Pancreas (tissue), 10 donors: Measurements from ENCODE around the gene B4GALT1. TPM values are rescaled to one million over a fixed set of nuclear protein-coding genes. Genes with fewer than 3 reads are reported as not detected.
A peak's percentile ranks its signal among the peaks of the same experiment; 100 is the strongest.

Experiments
- ATAC-seq, 4 donors: fragments of 200-7000 bp; cut with Tn5 transposase; one replicate each; pipeline versions ENCODE4 v1.8.0 to v1.9.1; 2020; ENCODE audit warnings: mild to moderate bottlenecking in 4 of 4, moderate library complexity in 4 of 4
- DNase-seq, 6 donors: peaks; one replicate each; pipeline ENCODE4 v3.0.0-alpha.2; 2020
- FAIRE-seq: peaks from 2 replicates; lab custom pipeline; 2012; peaks lifted over from hg19 to GRCh38; lab: Jason Lieb, UNC
- H3K27ac ChIP-seq, 4 donors: fragments of 200-600 bp; sonication (generic); 1 replicate in 3 of 4; 2 replicates in 1 of 4; pipeline versions ENCODE4 v1.5.0 to v1.8.0; 2020
- H3K27me3 ChIP-seq, 4 donors: fragments of 200-600 bp; one replicate each; pipeline ENCODE4 v1.8.0; 2021
- H3K36me3 ChIP-seq, 3 donors: fragments of 200-600 bp; sonication (generic) in 1 of 3; one replicate each; pipeline versions ENCODE4 v1.5.0 to v1.8.0; 2020 to 2021
- H3K4me1 ChIP-seq, 3 donors: fragments of 200-600 bp; one replicate each; pipeline ENCODE4 v1.8.0; 2021
- H3K4me3 ChIP-seq, 4 donors: fragments of 200-600 bp; sonication (generic) in 2 of 4; one replicate each; pipeline versions ENCODE4 v1.5.0 to v1.8.0; 2020 to 2021
- H3K9me3 ChIP-seq, 4 donors: fragments of 200-600 bp; one replicate each; pipeline ENCODE4 v1.8.0; 2021
- WGBS, 2 donors: extraction: QIAGEN DNeasy Blood & Tissue Kit; methylation state at CpG; one replicate each; pipeline ENCODE4 v1.1.7; 2013; 5-methylcytosine and 5-hydroxymethylcytosine counted together
- intact Hi-C, 3 donors: fragments of 100-400 bp; cut with DNase I; formaldehyde crosslinking; loops; one replicate each; pipeline versions ENCODE4 v1.11.1 to v1.14.2; 2022
- polyA plus RNA-seq, 2 donors: library from polyadenylated mRNA; stranded (reverse); fragments of 200-250 nt; gene quantifications; one replicate each; pipeline ENCODE4 v1.2.3, GENCODE V29; 2013
- total RNA-seq, 6 donors: library from RNA; stranded (reverse); fragmentation: NEBNext Ultra II Directional in 4 of 6; extraction: Animal tissue kit (Norgen Biotek cat#: 25700) in 4 of 6; gene quantifications; one replicate each; pipeline versions ENCODE4 v1.2.1 to v1.2.4, GENCODE V29; 2021 to 2023
- TF ChIP-seq, protein P1 (sequence below), 4 donors: fragments of 200-600 bp; sonication (generic) in 3 of 4; IDR thresholded peaks; one replicate each; pipeline versions ENCODE4 v1.5.0 to v1.8.0; 2021; ENCODE audit warnings: antibody characterized with exemption in 4 of 4
- donor health status: healthy with polysubstance abuse.
- donor health status: DM: no; HTN: no; CAD: no; lungs with moderate emphysema.
- donor health status: DM: no; HTN: no; CAD: no.
- donor health status: control.
- donor health status: control.
- donor health status: Bipolar disorder and iron deficiency.
- donor health status: DM: yes; HTN: yes; CAD: no.
- donor health status: DM: no; HTN: no; CAD: no.
- donor health status: DM: no; HTN: no; CAD: no.
- donor health status: DM: yes; HTN: yes; CAD: no.

Gene B4GALT1
- total and polyA plus RNA-seq, 8 donors, result 9.7 to 54.2 (median 24.4) TPM

DNA sequence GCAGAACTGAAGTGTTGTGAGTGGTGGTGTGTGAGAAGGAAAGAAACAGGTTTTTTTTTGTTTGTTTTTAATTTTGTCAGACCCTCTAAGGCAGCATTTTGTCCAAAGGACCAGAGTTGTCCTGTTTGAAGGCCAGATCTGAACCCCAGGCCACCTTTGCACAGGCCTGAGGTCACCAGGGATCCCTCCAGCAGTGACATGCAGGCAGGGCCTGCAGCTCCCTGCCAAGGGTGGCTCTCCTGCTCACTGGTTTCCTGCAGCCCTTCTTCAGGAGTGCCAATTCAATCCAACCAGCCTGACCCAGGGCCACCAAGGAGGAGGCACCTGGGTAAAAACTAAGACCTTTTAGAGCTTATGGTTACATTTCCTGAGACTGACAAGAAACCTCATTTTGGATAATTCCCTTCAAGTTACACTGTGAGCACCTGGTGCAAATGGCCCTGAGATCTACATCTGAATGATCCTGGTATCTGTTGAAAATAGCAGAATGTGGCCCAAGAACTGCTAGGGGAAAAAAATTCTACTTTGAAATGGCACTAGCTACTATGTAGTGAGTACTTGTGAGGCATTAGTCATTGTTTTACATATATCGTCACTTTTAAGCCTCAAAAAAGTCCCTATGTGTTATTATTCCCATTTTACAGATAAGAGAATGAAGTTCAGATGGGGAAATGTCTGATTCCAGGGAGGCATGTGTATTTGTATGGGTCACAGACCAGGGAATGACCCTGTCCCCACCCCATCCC, 57.1 kb downstream of the B4GALT1 start:
- intact Hi-C loops, result no loop called here
- Histone ChIP-seq H3K4me3 (no peak overlapping the region), H3K27me3 (no peaks in the 10 kb centered on the region), H3K36me3 (peaks cover 0 to 37% (median 2%) of the 10 kb centered on the region in 3 donors), H3K9me3 (no peaks in the 10 kb centered on the region), H3K27ac (no peak overlapping the region), H3K4me1 (peaks cover 0 to 9% (median 0%) of the 10 kb centered on the region in 3 donors)
- ATAC-seq (no peak), DNase-seq (no peak), FAIRE-seq (no peak)
- TF ChIP-seq, protein P1, sequence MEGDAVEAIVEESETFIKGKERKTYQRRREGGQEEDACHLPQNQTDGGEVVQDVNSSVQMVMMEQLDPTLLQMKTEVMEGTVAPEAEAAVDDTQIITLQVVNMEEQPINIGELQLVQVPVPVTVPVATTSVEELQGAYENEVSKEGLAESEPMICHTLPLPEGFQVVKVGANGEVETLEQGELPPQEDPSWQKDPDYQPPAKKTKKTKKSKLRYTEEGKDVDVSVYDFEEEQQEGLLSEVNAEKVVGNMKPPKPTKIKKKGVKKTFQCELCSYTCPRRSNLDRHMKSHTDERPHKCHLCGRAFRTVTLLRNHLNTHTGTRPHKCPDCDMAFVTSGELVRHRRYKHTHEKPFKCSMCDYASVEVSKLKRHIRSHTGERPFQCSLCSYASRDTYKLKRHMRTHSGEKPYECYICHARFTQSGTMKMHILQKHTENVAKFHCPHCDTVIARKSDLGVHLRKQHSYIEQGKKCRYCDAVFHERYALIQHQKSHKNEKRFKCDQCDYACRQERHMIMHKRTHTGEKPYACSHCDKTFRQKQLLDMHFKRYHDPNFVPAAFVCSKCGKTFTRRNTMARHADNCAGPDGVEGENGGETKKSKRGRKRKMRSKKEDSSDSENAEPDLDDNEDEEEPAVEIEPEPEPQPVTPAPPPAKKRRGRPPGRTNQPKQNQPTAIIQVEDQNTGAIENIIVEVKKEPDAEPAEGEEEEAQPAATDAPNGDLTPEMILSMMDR (IDR thresholded peaks at IDR 0.05), result no peak
- WGBS, 2 donors, result 92% methylated on average over 1 of the region's 1 CpG

DNA sequence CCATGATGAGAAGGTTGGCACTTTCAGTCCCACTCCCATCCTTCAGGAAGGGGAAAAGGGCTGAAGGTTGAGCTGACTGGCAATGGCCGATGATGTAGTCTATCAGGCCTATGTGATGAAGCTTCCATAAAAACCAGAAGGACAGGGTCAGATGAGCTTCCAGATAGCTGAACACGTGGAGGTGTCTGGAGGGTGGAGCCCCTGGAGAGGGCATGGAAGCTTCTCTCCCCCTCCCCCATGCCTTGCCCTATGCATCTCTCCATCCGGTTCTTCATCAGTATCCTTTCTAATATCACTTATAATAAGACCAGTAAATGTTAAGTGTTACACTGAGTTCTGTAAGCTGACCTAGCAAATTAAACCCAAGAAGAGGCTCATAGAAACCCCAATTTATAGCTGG, 58.0 kb downstream of the B4GALT1 start:
- TF ChIP-seq, protein P1 (IDR thresholded peaks at IDR 0.05), result no peak
- Histone ChIP-seq H3K4me3 (no peak overlapping the region), H3K9me3 (no peaks in the 10 kb centered on the region), H3K4me1 (peaks cover 0 to 9% (median 0%) of the 10 kb centered on the region in 3 donors), H3K27ac (no peak overlapping the region), H3K27me3 (no peaks in the 10 kb centered on the region), H3K36me3 (peaks cover 0 to 28% (median 2%) of the 10 kb centered on the region in 3 donors)
- WGBS, 2 donors, result 75 to 77% methylated on average over 3 of the region's 3 CpGs
- no peak for FAIRE-seq
- DNase-seq, result no peak
- no peak for ATAC-seq
- intact Hi-C loops, result no loop called here

- Histone ChIP-seq H3K4me1 (peaks cover 0 to 9% (median 0%) of the 10 kb centered on the region in 3 donors), H3K4me3 (no peak overlapping the region), H3K27ac (no peak overlapping the region), H3K9me3 (no peaks in the 10 kb centered on the region), H3K27me3 (no peaks in the 10 kb centered on the region), H3K36me3 (peaks cover 0 to 21% (median 2%) of the 10 kb centered on the region in 3 donors)
- WGBS, 2 donors, result 97 to 99% methylated on average over 3 of the region's 3 CpGs
- DNase-seq, result no peak
- FAIRE-seq, result no peak
- no peak for ATAC-seq
- TF ChIP-seq, protein P1 (IDR thresholded peaks at IDR 0.05), result no peak
- intact Hi-C loops, result no loop called here
These were observed 58.7 kb downstream of the B4GALT1 start for GRCh38 chr9:33108472-33108871.

GRCh38 chr9:33107762-33108161, 59.4 kb downstream of the B4GALT1 start:
- Histone ChIP-seq H3K27ac (peak overlapping the region in 1 of 4 donors; percentile 44), H3K36me3 (peaks cover 0 to 14% (median 2%) of the 10 kb centered on the region in 3 donors), H3K4me1 (peaks cover 0 to 9% (median 0%) of the 10 kb centered on the region in 3 donors), H3K4me3 (no peak overlapping the region), H3K9me3 (no peaks in the 10 kb centered on the region), H3K27me3 (no peaks in the 10 kb centered on the region)
- intact Hi-C loops, result no loop called here
- 65 to 75% methylated on average over 5 of the region's 5 CpGs for WGBS, 2 donors
- ATAC-seq (no peak), DNase-seq (no peak), FAIRE-seq (no peak)
- TF ChIP-seq, protein P1 (IDR thresholded peaks at IDR 0.05), result no peak
